K562 (cell line): ENCODE measurements around the gene PRDM8. TPM values are rescaled to one million over a fixed set of nuclear protein-coding genes. Genes with fewer than 3 reads are reported as not detected.

Source experiments
- ARID1B ChIP-seq: fragments of 450-650 bp; IDR thresholded peaks from 2 replicates; pipeline ENCODE4 v1.6.1; 2016; ENCODE audit warnings: antibody characterized with exemption, mild to moderate bottlenecking, inconsistent platforms
- ARID3A ChIP-seq: IDR thresholded peaks from 2 replicates; pipeline ENCODE4 v1.6.1; 2012; ENCODE audit warnings: low read depth, low read length, improper control_type of control experiment, borderline replicate concordance
- CREBBP ChIP-seq: IDR thresholded peaks from one replicate; pipeline ENCODE4 v1.6.1; 2012; ENCODE audit warnings: low read depth, mild to moderate bottlenecking, control low read depth, inconsistent platforms, low read length
- ETV5 ChIP-seq: sonication (generic); formaldehyde crosslinking; IDR thresholded peaks from 2 replicates; pipeline ENCODE4 v1.4.0; 2020; ENCODE audit warnings: low read depth, mild to moderate bottlenecking, missing genetic modification reagents
- FOXK2 ChIP-seq, 2 experiments: fragments of 450-650 bp; IDR thresholded peaks in 1 of 2; conservative IDR thresholded peaks in 1 of 2; 2 replicates each; pipeline ENCODE4 v1.6.1; 2016; ENCODE audit warnings: low read depth in 2 of 2, mild to moderate bottlenecking in 1 of 2
- HES1 ChIP-seq: fragments of 450-650 bp; IDR thresholded peaks from 2 replicates; pipeline ENCODE4 v1.6.1; 2016; ENCODE audit warnings: low read depth, mild to moderate bottlenecking, moderate library complexity
- KLF16 ChIP-seq: IDR thresholded peaks from 2 replicates; pipeline ENCODE4 v1.6.1; 2016; ENCODE audit warnings: antibody characterized with exemption
- MYNN ChIP-seq, 2 experiments: sonication (generic); formaldehyde crosslinking in 1 of 2; IDR thresholded peaks; 2 replicates each; pipeline versions ENCODE4 v1.5.0 to v1.6.1; 2016 to 2020; ENCODE audit warnings: antibody characterized with exemption in 1 of 2, missing genetic modification reagents in 1 of 2
- NCOA1 ChIP-seq: fragments of 450-650 bp; IDR thresholded peaks from 2 replicates; pipeline ENCODE4 v1.6.1; 2016; ENCODE audit warnings: low read depth
- PRPF4 ChIP-seq: fragments of 200-400 bp; formaldehyde crosslinking; IDR thresholded peaks from one replicate; pipeline ENCODE4 v1.6.1; 2017; ENCODE audit warnings: low read length, low read depth, mild to moderate bottlenecking; ENCODE audit not compliant: insufficient read depth, poor library complexity, severe bottlenecking
- RCOR1 ChIP-seq, 2 experiments: IDR thresholded peaks; 2 replicates each; pipeline ENCODE4 v1.6.1; 2012; ENCODE audit warnings: low read depth in 2 of 2, low read length in 2 of 2, borderline replicate concordance in 1 of 2, improper control_type of control experiment in 1 of 2
- RFX5 ChIP-seq: IDR thresholded peaks from 2 replicates; pipeline ENCODE4 v1.6.1; 2011; ENCODE audit warnings: low read depth, mild to moderate bottlenecking, improper control_type of control experiment, low read length
- SLC30A9 ChIP-seq: fragments of 250-450 bp; sonication (Bioruptor Pico); IDR thresholded peaks from 2 replicates; pipeline ENCODE4 v1.8.0; 2022; ENCODE audit warnings: mild to moderate bottlenecking, moderate library complexity
- SMAD1 ChIP-seq: fragments of 150-350 bp; IDR thresholded peaks from 2 replicates; pipeline ENCODE4 v1.6.1; 2014; ENCODE audit warnings: low read length, low read depth; ENCODE audit not compliant: partially characterized antibody
- SMARCA4 ChIP-seq: fragments of 450-650 bp; IDR thresholded peaks from 2 replicates; pipeline ENCODE4 v1.6.1; 2016
- SMARCE1 ChIP-seq: fragments of 450-650 bp; IDR thresholded peaks from 2 replicates; pipeline ENCODE4 v1.7.1; 2016; ENCODE audit warnings: mild to moderate bottlenecking
- TCF3 ChIP-seq: sonication (generic); formaldehyde crosslinking; IDR thresholded peaks from 2 replicates; pipeline ENCODE4 v1.4.0; 2020; ENCODE audit warnings: mild to moderate bottlenecking, missing genetic modification reagents
- TFE3 ChIP-seq: fragments of 450-650 bp; formaldehyde crosslinking; IDR thresholded peaks from 2 replicates; pipeline ENCODE4 v1.4.0; 2020; ENCODE audit warnings: mild to moderate bottlenecking, mixed read lengths
- VEZF1 ChIP-seq: fragments of 200-800 bp; sonication (Bioruptor generic); IDR thresholded peaks from 2 replicates; pipeline ENCODE4 v1.6.1; 2017; ENCODE audit warnings: missing genetic modification characterization, missing compliant biosample characterization
- ZNF143 ChIP-seq: sonication (generic); formaldehyde crosslinking; IDR thresholded peaks from 2 replicates; pipeline ENCODE4 v1.9.0; 2022; ENCODE audit warnings: mild to moderate bottlenecking, missing genetic modification reagents
- ZNF583 ChIP-seq: fragments of 250-450 bp; sonication (Bioruptor Pico); IDR thresholded peaks from 2 replicates; pipeline ENCODE4 v1.4.0; 2020
- ZNF589 ChIP-seq: fragments of 200-800 bp; sonication (Bioruptor generic); IDR thresholded peaks from 2 replicates; pipeline ENCODE4 v1.6.1; 2016; ENCODE audit warnings: low read depth, missing genetic modification characterization, missing compliant biosample characterization
- polyA plus RNA-seq, 8 experiments: library from polyadenylated mRNA; depleted of rRNA in 4 of 8; stranded (reverse) in 5 of 8; unstranded in 3 of 8; fragments of >200 nt; fragmentation: Nextera tagmentation in 2 of 8; fragmentation: Illumina TruSeq in 1 of 8; extraction: Ambion mirVana in 2 of 8; extraction: Trizol in 1 of 8; gene quantifications; 2 replicates each; pipeline versions ENCODE4 v1.2.1 to v1.2.3, GENCODE V29; 2011 to 2014; ENCODE audit warnings: inconsistent platforms in 1 of 8, missing spikeins in 1 of 8
- total RNA-seq, 7 experiments: library from RNA; depleted of rRNA in 6 of 7; stranded (reverse); fragments of >200 nt in 6 of 7; fragmentation: Illumina TruSeq in 2 of 7; extraction: Trizol in 2 of 7; gene quantifications; 2 replicates each; pipeline versions ENCODE4 v1.2.1 to v1.2.3, GENCODE V29; 2011 to 2021; ENCODE audit warnings: low replicate concordance in 1 of 7

Gene PRDM8
- total and polyA plus RNA-seq, 9 of the 15 experiments (the other 6 are each of a cell fraction or from before 2014, with no cell fraction given) = 0.40 TPM; not detected in 8

GRCh38 chr4:80253510-80253909 is 56.2 kb downstream of the PRDM8 start (continued):
- TF ChIP-seq SMAD1 (peak; percentile 63), TCF3 (CRISPR knock-in tag) (peak; percentile 99), RCOR1 (IDR thresholded peaks at IDR 0.05; ENCODE audit: borderline replicate concordance in 1 of 2, low read depth in 2 of 2, low read length in 2 of 2) (peak; percentile 87 to 99), MYNN (IDR thresholded peaks at IDR 0.05) (0 out of 2 replicates have a peak, but pooled peaks have one; percentile 53), MYNN (CRISPR knock-in tag; IDR thresholded peaks at IDR 0.05) (no peak), CREBBP (no peak), SLC30A9 (CRISPR knock-in tag) (no peak), SMARCA4 (peak; percentile 95), ZNF583 (CRISPR knock-in tag) (no peak), ARID3A (peak; percentile 87; the same call in 1 of the 2 replicates), SMARCE1 (peak; percentile 89), TFE3 (no peak), HES1 (peak; percentile 66; the same call in 1 of the 2 replicates), PRPF4 (no peak), ZNF143 (no peak), FOXK2 (conservative IDR thresholded peaks at IDR 0.05 in 1 of 2, IDR thresholded peaks at IDR 0.05 in 1 of 2; ENCODE audit: low read depth in 2 of 2) (no peak), ARID1B (peak; percentile 98), ETV5 (CRISPR knock-in tag) (peak; percentile 98), ZNF589 (CRISPR knock-in tag) (peak; percentile 80), RFX5 (no peak), VEZF1 (peak; percentile 48), NCOA1 (peak; percentile 77; the same call in 1 of the 2 replicates), KLF16 (peak; percentile 97)
